ENCODE measurements around the gene DNAI4. TPM values are rescaled to one million over a fixed set of nuclear protein-coding genes. Genes with fewer than 3 reads are reported as not detected.

DNAI4 gene
- total RNA-seq, 6 experiments from 2014 or later, result 1.3 to 4.3 (median 3.4) TPM

- no peak for DNase-seq
- H3K9me3 Mint-ChIP-seq, result peaks cover 11% of the 10 kb centered on the region
- H3K4me1 Mint-ChIP-seq (ENCODE audit: low read depth), result peaks cover 14% of the 10 kb centered on the region; the same call in 1 of the 2 replicates
- no peaks in the 10 kb centered on the region for H3K36me3 Mint-ChIP-seq (ENCODE audit: low read depth)
- H3K27me3 Mint-ChIP-seq (ENCODE audit: insufficient read depth), result peaks cover 14% of the 10 kb centered on the region
- no peak for TF ChIP-seq CTCF (IDR thresholded peaks at IDR 0.05)
- H3K27ac Mint-ChIP-seq, result no peak overlapping the region
- peak overlapping the region; percentile 59; the same call in 1 of the 2 replicates for H3K4me3 Mint-ChIP-seq
Observed at GRCh38 chr1:66778969-66779368, 145.7 kb downstream of the DNAI4 start.

GRCh38 chr1:66778266-66778665 lies 146.4 kb downstream of the DNAI4 start:
- no peak for TF ChIP-seq CTCF (IDR thresholded peaks at IDR 0.05)
- Mint-ChIP-seq H3K27ac (no peak overlapping the region), H3K4me1 (ENCODE audit: low read depth) (peaks cover 14% of the 10 kb centered on the region; the same call in 1 of the 2 replicates), H3K4me3 (no peak overlapping the region; the same call in 1 of the 2 replicates), H3K36me3 (ENCODE audit: low read depth) (no peaks in the 10 kb centered on the region), H3K27me3 (ENCODE audit: insufficient read depth) (peaks cover 14% of the 10 kb centered on the region), H3K9me3 (peaks cover 10% of the 10 kb centered on the region)
- DNase-seq, result no peak

GRCh38 chr1:66777831-66778230 lies 146.8 kb downstream of the DNAI4 start:
- Mint-ChIP-seq H3K4me3 (no peak overlapping the region), H3K9me3 (peaks cover 10% of the 10 kb centered on the region), H3K4me1 (ENCODE audit: low read depth) (peaks cover 14% of the 10 kb centered on the region; the same call in 1 of the 2 replicates), H3K27me3 (ENCODE audit: insufficient read depth) (peaks cover 14% of the 10 kb centered on the region), H3K27ac (no peak overlapping the region), H3K36me3 (ENCODE audit: low read depth) (no peaks in the 10 kb centered on the region)
- DNase-seq, result no peak
- TF ChIP-seq CTCF (IDR thresholded peaks at IDR 0.05), result no peak

- H3K27ac Mint-ChIP-seq, result no peak overlapping the region
- peaks cover 5% of the 10 kb centered on the region; the same call in 1 of the 2 replicates for H3K9me3 Mint-ChIP-seq
- no peak for DNase-seq
- H3K36me3 Mint-ChIP-seq (ENCODE audit: low read depth), result no peaks in the 10 kb centered on the region
- no peak overlapping the region for H3K4me3 Mint-ChIP-seq
- peaks cover 14% of the 10 kb centered on the region; the same call in 1 of the 2 replicates for H3K4me1 Mint-ChIP-seq (ENCODE audit: low read depth)
- TF ChIP-seq CTCF (IDR thresholded peaks at IDR 0.05), result no peak
- H3K27me3 Mint-ChIP-seq (ENCODE audit: insufficient read depth), result peaks cover 4% of the 10 kb centered on the region
Observed at GRCh38 chr1:66775646-66776045, 149.0 kb downstream of the DNAI4 start.

- Mint-ChIP-seq H3K27me3 (ENCODE audit: insufficient read depth) (no peaks in the 10 kb centered on the region; the same call in 1 of the 2 replicates), H3K4me3 (no peak overlapping the region), H3K36me3 (ENCODE audit: low read depth) (no peaks in the 10 kb centered on the region), H3K4me1 (ENCODE audit: low read depth) (peaks cover 11% of the 10 kb centered on the region; the same call in 1 of the 2 replicates), H3K9me3 (no peaks in the 10 kb centered on the region), H3K27ac (no peak overlapping the region)
- TF ChIP-seq CTCF (IDR thresholded peaks at IDR 0.05), result no peak
- DNase-seq, result no peak
Observed at GRCh38 chr1:66774438-66774837, 150.2 kb downstream of the DNAI4 start.

GRCh38 chr1:66773227-66773626 lies 151.4 kb downstream of the DNAI4 start:
- Mint-ChIP-seq H3K9me3 (no peaks in the 10 kb centered on the region), H3K27me3 (ENCODE audit: insufficient read depth) (no peaks in the 10 kb centered on the region), H3K4me1 (ENCODE audit: low read depth) (no peaks in the 10 kb centered on the region), H3K36me3 (ENCODE audit: low read depth) (no peaks in the 10 kb centered on the region), H3K27ac (no peak overlapping the region), H3K4me3 (no peak overlapping the region)
- DNase-seq, result no peak
- no peak for TF ChIP-seq CTCF (IDR thresholded peaks at IDR 0.05)
